IMR-90 (cell line): ENCODE measurements around the gene ACKR2. TPM values are rescaled to one million over a fixed set of nuclear protein-coding genes. Genes with fewer than 3 reads are reported as not detected.

Experiments used
- ATAC-seq: fragments of 200-7000 bp; cut with Tn5 transposase; 2 replicates; pipeline ENCODE4 v1.9.1; 2020; ENCODE audit warnings: low read depth, mild to moderate bottlenecking, moderate library complexity
- BruUV-seq: library from RNA; stranded (reverse); fragments of 400-500 nt; replicated peaks from 2 replicates; lab custom pipeline; 2021; lab: Mats Ljungman, UMichigan
- CTCF ChIA-PET: fragments of 300-600 bp; formaldehyde crosslinking; extraction: SDS; loops from one replicate; lab custom pipeline; 2021; ENCODE audit warnings: antibody characterized with exemption; lab: Yijun Ruan, JAX
- POLR2A ChIA-PET: fragments of 300-600 bp; sonication (Branson Sonifier 250); formaldehyde crosslinking; loops from one replicate; lab custom pipeline; 2022; ENCODE audit warnings: antibody characterized with exemption; ENCODE audit not compliant: unreplicated experiment; lab: Charles Lee
- DNase-seq: peaks from one replicate; pipeline ENCODE4 v3.0.0; 2013
- H2AFZ ChIP-seq: replicated peaks from 2 replicates; pipeline ENCODE3; 2013; ENCODE audit warnings: low read length, mild to moderate bottlenecking; ENCODE audit not compliant: poor library complexity
- H2AK5ac ChIP-seq: 2 replicates; pipeline ENCODE4 v1.6.1; 2013; ENCODE audit warnings: low read depth, low read length, inconsistent platforms
- H2AK9ac ChIP-seq: replicated peaks from 2 replicates; pipeline ENCODE3; 2013; ENCODE audit warnings: mild to moderate bottlenecking, low read depth, low read length, moderate library complexity; ENCODE audit not compliant: poor library complexity
- H2BK120ac ChIP-seq: 2 replicates; pipeline ENCODE4 v1.6.1; 2013; ENCODE audit warnings: low read depth, low read length, inconsistent platforms
- H2BK15ac ChIP-seq: 3 replicates; pipeline ENCODE4 v1.6.1; 2013; ENCODE audit warnings: low read depth, low read length, inconsistent platforms
- H2BK20ac ChIP-seq: 2 replicates; pipeline ENCODE4 v1.6.1; 2013; ENCODE audit warnings: low read depth, mild to moderate bottlenecking, inconsistent platforms, low read length, moderate library complexity
- H2BK5ac ChIP-seq: 2 replicates; pipeline ENCODE4 v1.6.1; 2013; ENCODE audit warnings: mild to moderate bottlenecking, low read depth, low read length, inconsistent platforms; ENCODE audit not compliant: poor library complexity, severe bottlenecking
- H3K14ac ChIP-seq: replicated peaks from 2 replicates; pipeline ENCODE4 v1.6.1; 2013; ENCODE audit warnings: low read depth, low read length, inconsistent platforms
- H3K18ac ChIP-seq: 2 replicates; pipeline ENCODE4 v1.6.1; 2013; ENCODE audit warnings: low read depth, low read length, control low read depth
- H3K23ac ChIP-seq: 2 replicates; pipeline ENCODE4 v1.6.1; 2013; ENCODE audit warnings: low read depth, low read length, inconsistent platforms
- H3K27ac ChIP-seq: 2 replicates; pipeline ENCODE4 v1.5.1; 2013; ENCODE audit warnings: mild to moderate bottlenecking, control low read depth, low read length; ENCODE audit not compliant: insufficient read depth
- H3K27me3 ChIP-seq: 2 replicates; pipeline ENCODE4 v1.6.1; 2013; ENCODE audit warnings: low read length; ENCODE audit not compliant: control insufficient read depth, insufficient read depth
- H3K36me3 ChIP-seq: 2 replicates; pipeline ENCODE4 v1.6.1; 2013; ENCODE audit warnings: low read length, mixed read lengths; ENCODE audit not compliant: control insufficient read depth, insufficient read depth
- H3K4ac ChIP-seq: 2 replicates; pipeline ENCODE4 v1.6.1; 2013; ENCODE audit warnings: low read depth, low read length, inconsistent platforms
- H3K4me1 ChIP-seq: 2 replicates; pipeline ENCODE4 v1.6.1; 2013; ENCODE audit warnings: low read length, mixed read lengths; ENCODE audit not compliant: control insufficient read depth, insufficient read depth
- H3K4me2 ChIP-seq: 2 replicates; pipeline ENCODE4 v1.6.1; 2013; ENCODE audit warnings: low read depth, mild to moderate bottlenecking, control low read depth, low read length, moderate library complexity
- H3K4me3 ChIP-seq: 2 replicates; pipeline ENCODE4 v1.5.1; 2013; ENCODE audit warnings: low read depth, mild to moderate bottlenecking, control low read depth, low read length, moderate library complexity; ENCODE audit not compliant: insufficient read depth
- H3K56ac ChIP-seq: 2 replicates; pipeline ENCODE4 v1.6.1; 2013; ENCODE audit warnings: low read length, inconsistent platforms; ENCODE audit not compliant: insufficient read depth; ENCODE audit errors: extremely low read depth
- H3K79me1 ChIP-seq, 2 experiments: 2 replicates each; pipeline ENCODE4 v1.6.1; 2013; ENCODE audit warnings: low read length in 2 of 2, inconsistent platforms in 1 of 2, low read depth in 1 of 2
- H3K9ac ChIP-seq: 2 replicates; pipeline ENCODE4 v1.6.1; 2013; ENCODE audit warnings: low read depth, low read length, control low read depth
- H3K9me1 ChIP-seq: 2 replicates; pipeline ENCODE4 v1.6.1; 2013; ENCODE audit warnings: low read length, inconsistent platforms; ENCODE audit not compliant: insufficient read depth
- H3K9me3 ChIP-seq: 2 replicates; pipeline ENCODE4 v1.6.1; 2013; ENCODE audit warnings: low read length; ENCODE audit not compliant: control insufficient read depth, insufficient read depth
- H4K20me1 ChIP-seq: 2 replicates; pipeline ENCODE4 v1.6.1; 2013; ENCODE audit warnings: low read length, inconsistent platforms; ENCODE audit not compliant: insufficient read depth
- H4K5ac ChIP-seq: 2 replicates; pipeline ENCODE4 v1.6.1; 2013; ENCODE audit warnings: mild to moderate bottlenecking, low read depth, low read length, control low read depth
- H4K8ac ChIP-seq, 2 experiments: 2 replicates each; pipeline ENCODE4 v1.6.1; 2013; ENCODE audit warnings: low read depth in 2 of 2, low read length in 2 of 2, control low read depth in 1 of 2, inconsistent platforms in 1 of 2
- H4K91ac ChIP-seq: 2 replicates; pipeline ENCODE4 v1.6.1; 2013; ENCODE audit warnings: low read depth, low read length, inconsistent platforms; ENCODE audit not compliant: insufficient read depth
- BHLHE40 ChIP-seq: fragments of 150-350 bp; IDR thresholded peaks from 2 replicates; pipeline ENCODE4 v1.6.1; 2016; ENCODE audit warnings: mild to moderate bottlenecking, low read depth, low read length
- CEBPB ChIP-seq: IDR thresholded peaks from 2 replicates; pipeline ENCODE4 v1.6.1; 2012; ENCODE audit warnings: low read depth, low read length, improper control_type of control experiment
- CHD1 ChIP-seq: IDR thresholded peaks from 2 replicates; pipeline ENCODE4 v1.6.1; 2012; ENCODE audit warnings: low read depth, low read length, improper control_type of control experiment
- ELK1 ChIP-seq: fragments of 150-350 bp; IDR thresholded peaks from 2 replicates; pipeline ENCODE4 v1.6.1; 2016; ENCODE audit warnings: low read depth, mild to moderate bottlenecking, low read length, moderate library complexity, borderline replicate concordance
- FOS ChIP-seq: fragments of 150-350 bp; IDR thresholded peaks from 2 replicates; pipeline ENCODE4 v1.6.1; 2016; ENCODE audit warnings: low read depth, low read length
- MAFK ChIP-seq: IDR thresholded peaks from 2 replicates; pipeline ENCODE4 v1.6.1; 2012; ENCODE audit warnings: low read depth, low read length, improper control_type of control experiment
- MAZ ChIP-seq: IDR thresholded peaks from 2 replicates; pipeline ENCODE4 v1.6.1; 2012; ENCODE audit warnings: low read depth, mild to moderate bottlenecking, low read length, improper control_type of control experiment, moderate library complexity, borderline replicate concordance
- MXI1 ChIP-seq: IDR thresholded peaks from 2 replicates; pipeline ENCODE4 v1.6.1; 2012; ENCODE audit warnings: low read depth, mild to moderate bottlenecking, low read length, moderate library complexity, borderline replicate concordance
- NFE2L2 ChIP-seq: fragments of 150-350 bp; IDR thresholded peaks from 2 replicates; pipeline ENCODE4 v1.6.1; 2016; ENCODE audit warnings: low read depth, mild to moderate bottlenecking, low read length
- POLR2A ChIP-seq: IDR thresholded peaks from 2 replicates; pipeline ENCODE4 v1.6.1; 2012; ENCODE audit warnings: mild to moderate bottlenecking, low read depth, low read length
- RAD21 ChIP-seq: IDR thresholded peaks from 2 replicates; pipeline ENCODE4 v1.6.1; 2012; ENCODE audit warnings: low read length, improper control_type of control experiment
- RCOR1 ChIP-seq: IDR thresholded peaks from 2 replicates; pipeline ENCODE4 v1.6.1; 2012; ENCODE audit warnings: mild to moderate bottlenecking, low read length, improper control_type of control experiment; ENCODE audit not compliant: insufficient replicate concordance
- RFX5 ChIP-seq: IDR thresholded peaks from 2 replicates; pipeline ENCODE4 v1.8.0; 2012; ENCODE audit warnings: low read depth, mild to moderate bottlenecking, low read length, moderate library complexity
- SMC3 ChIP-seq: fragments of 150-350 bp; IDR thresholded peaks from 2 replicates; pipeline ENCODE4 v1.6.1; 2016; ENCODE audit warnings: low read depth, mild to moderate bottlenecking, antibody characterized with exemption, low read length, moderate library complexity
- WGBS, 2 experiments: methylation state at CpG; one replicate each; pipeline versions ENCODE4 v1.1.5 to v1.1.7; 2013; ENCODE audit warnings: missing lambda C conversion rate in 2 of 2; ENCODE audit not compliant: insufficient read length in 1 of 2; ENCODE audit errors: extremely low coverage in 2 of 2; 5-methylcytosine and 5-hydroxymethylcytosine counted together
- dilution Hi-C: fragments of 300-500 bp; cut with HindIII; formaldehyde crosslinking; loops from one replicate; pipeline ENCODE4 v1.14.3; 2018; ENCODE audit warnings: low sequenced_read_pairs; ENCODE audit not compliant: unreplicated experiment
- in situ Hi-C: fragments of 300-500 bp; cut with MboI; formaldehyde crosslinking; loops from 3 replicates; pipeline ENCODE4 v1.14.3; 2019; ENCODE audit warnings: low sequenced_read_pairs, inconsistent platforms, mixed read lengths
- intact Hi-C: fragments of 100-400 bp; cut with micrococcal nuclease; formaldehyde crosslinking; loops from 2 replicates; pipeline ENCODE4 v1.10.0; 2022
- polyA plus RNA-seq, 3 experiments: library from polyadenylated mRNA; depleted of rRNA; stranded (reverse); fragments of >200 nt; gene quantifications; 2 replicates each; pipeline ENCODE4 v1.2.3, GENCODE V29; 2012; ENCODE audit warnings: low replicate concordance in 1 of 3
- total RNA-seq: library from RNA; depleted of rRNA; stranded (reverse); fragments of >200 nt; gene quantifications from 2 replicates; pipeline ENCODE4 v1.2.3, GENCODE V29; 2012
- TF ChIP-seq, protein P1 (sequence below): fragments of 150-350 bp; IDR thresholded peaks from 2 replicates; pipeline ENCODE4 v1.6.1; 2017; ENCODE audit warnings: mild to moderate bottlenecking, antibody characterized with exemption, low read length, low read depth
- TF ChIP-seq, protein P2 (sequence below): conservative IDR thresholded peaks from 2 replicates; pipeline ENCODE4 v1.5.1; 2012; ENCODE audit warnings: mild to moderate bottlenecking, low read depth, low read length, improper control_type of control experiment

Gene ACKR2
- total and polyA plus RNA-seq, 2 of the 4 experiments (the other 2 are of a cell fraction) = 0.10 TPM; not detected in 1

DNA sequence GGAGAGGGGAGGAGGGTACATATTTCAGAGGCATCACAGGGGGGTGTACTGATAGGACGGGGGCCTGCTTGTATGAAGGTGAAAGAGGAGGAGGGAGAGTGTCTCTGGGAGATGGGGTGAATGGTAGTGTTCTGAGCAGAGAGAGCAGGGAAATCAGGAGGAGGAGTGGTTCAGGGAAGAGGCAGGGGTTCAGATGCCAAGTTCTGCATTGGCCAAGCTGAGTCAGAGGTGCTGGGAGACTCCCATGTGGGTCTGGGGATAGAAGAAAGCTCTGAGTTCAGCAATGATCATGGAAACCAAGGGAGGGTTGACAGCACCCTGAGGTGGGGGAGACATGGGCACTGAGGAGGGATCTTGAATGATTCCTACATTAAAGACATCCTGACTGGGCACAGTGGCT, 63.5 kb downstream of the ACKR2 start:
- H4K20me1 ChIP-seq = no peaks in the 10 kb centered on the region
- no peak overlapping the region for H3K27ac ChIP-seq
- H3K9me3 ChIP-seq = no peaks in the 10 kb centered on the region
- no TSS peak for BruUV-seq
- H2BK15ac ChIP-seq = no peak overlapping the region
- H3K27me3 ChIP-seq = peaks cover 29% of the 10 kb centered on the region
- no peak for ATAC-seq
- H3K9me1 ChIP-seq = no peaks in the 10 kb centered on the region
- H3K4me2 ChIP-seq = no peak overlapping the region
- ChIA-PET POLR2A (no interaction called here), CTCF (no interaction called here)
- H3K4me1 ChIP-seq = no peaks in the 10 kb centered on the region
- no peak overlapping the region for H2BK120ac ChIP-seq
- H4K91ac ChIP-seq = no peak overlapping the region
- H3K79me1 ChIP-seq = no peaks in the 10 kb centered on the region
- no peaks in the 10 kb centered on the region for H3K36me3 ChIP-seq
- H4K5ac ChIP-seq = no peak overlapping the region
- no peak overlapping the region for H2AK9ac ChIP-seq
- H3K4ac ChIP-seq = no peak overlapping the region
- no peak overlapping the region for H3K56ac ChIP-seq
- intact Hi-C loops = no loop called here
- no peak overlapping the region for H3K4me3 ChIP-seq
- H3K23ac ChIP-seq = no peak overlapping the region
- no peak for DNase-seq
- H4K8ac ChIP-seq = no peak overlapping the region
- in situ Hi-C loops = loop anchor here (10.0 kb wide), 1 partner anchor 88 kb away; no protein-coding TSS in a partner anchor
- no peak overlapping the region for H2AK5ac ChIP-seq
- dilution Hi-C loops = no loop called here
- no peak overlapping the region for H3K9ac ChIP-seq
- no peak overlapping the region for H2BK5ac ChIP-seq
- TF ChIP-seq, protein P1, sequence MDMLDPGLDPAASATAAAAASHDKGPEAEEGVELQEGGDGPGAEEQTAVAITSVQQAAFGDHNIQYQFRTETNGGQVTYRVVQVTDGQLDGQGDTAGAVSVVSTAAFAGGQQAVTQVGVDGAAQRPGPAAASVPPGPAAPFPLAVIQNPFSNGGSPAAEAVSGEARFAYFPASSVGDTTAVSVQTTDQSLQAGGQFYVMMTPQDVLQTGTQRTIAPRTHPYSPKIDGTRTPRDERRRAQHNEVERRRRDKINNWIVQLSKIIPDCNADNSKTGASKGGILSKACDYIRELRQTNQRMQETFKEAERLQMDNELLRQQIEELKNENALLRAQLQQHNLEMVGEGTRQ = no peak
- TF ChIP-seq FOS = no peak
- no peak for TF ChIP-seq RCOR1
- TF ChIP-seq CEBPB = no peak
- no peak for TF ChIP-seq POLR2A
- TF ChIP-seq MAFK = no peak
- no peak for TF ChIP-seq RAD21
- TF ChIP-seq SMC3 = no peak
- no peak for TF ChIP-seq MXI1
- TF ChIP-seq RFX5 = no peak
- no peak for TF ChIP-seq ELK1
- no peak for TF ChIP-seq BHLHE40
- TF ChIP-seq MAZ = no peak
- TF ChIP-seq NFE2L2 = no peak
- TF ChIP-seq, protein P2, sequence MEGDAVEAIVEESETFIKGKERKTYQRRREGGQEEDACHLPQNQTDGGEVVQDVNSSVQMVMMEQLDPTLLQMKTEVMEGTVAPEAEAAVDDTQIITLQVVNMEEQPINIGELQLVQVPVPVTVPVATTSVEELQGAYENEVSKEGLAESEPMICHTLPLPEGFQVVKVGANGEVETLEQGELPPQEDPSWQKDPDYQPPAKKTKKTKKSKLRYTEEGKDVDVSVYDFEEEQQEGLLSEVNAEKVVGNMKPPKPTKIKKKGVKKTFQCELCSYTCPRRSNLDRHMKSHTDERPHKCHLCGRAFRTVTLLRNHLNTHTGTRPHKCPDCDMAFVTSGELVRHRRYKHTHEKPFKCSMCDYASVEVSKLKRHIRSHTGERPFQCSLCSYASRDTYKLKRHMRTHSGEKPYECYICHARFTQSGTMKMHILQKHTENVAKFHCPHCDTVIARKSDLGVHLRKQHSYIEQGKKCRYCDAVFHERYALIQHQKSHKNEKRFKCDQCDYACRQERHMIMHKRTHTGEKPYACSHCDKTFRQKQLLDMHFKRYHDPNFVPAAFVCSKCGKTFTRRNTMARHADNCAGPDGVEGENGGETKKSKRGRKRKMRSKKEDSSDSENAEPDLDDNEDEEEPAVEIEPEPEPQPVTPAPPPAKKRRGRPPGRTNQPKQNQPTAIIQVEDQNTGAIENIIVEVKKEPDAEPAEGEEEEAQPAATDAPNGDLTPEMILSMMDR = no peak
- TF ChIP-seq CHD1 = no peak
- H3K14ac ChIP-seq = no peak overlapping the region
- 38% methylated on average over 1 of the region's 1 CpG; no CpG with 5 or more reads in 1 of the 2 experiments for WGBS, 2 experiments
- no peak overlapping the region for H3K18ac ChIP-seq
- H2AFZ ChIP-seq = no peak overlapping the region
- H2BK20ac ChIP-seq = no peak overlapping the region
